Measurements from ENCODE around the gene METTL16.
A peak's percentile ranks its signal among the peaks of the same experiment; 100 is the strongest.

The METTL16 gene

GRCh38 chr17:2401426-2402221, 110.1 kb downstream of the METTL16 start:
- intact Hi-C loops (cut with DNase I) = loop anchor here (1.0 to 2.0 kb wide), 2 partner anchors 9 to 15 kb away; no protein-coding TSS in a partner anchor
- peak; percentile 99 to 100 (median 100) for DNase-seq

DNA sequence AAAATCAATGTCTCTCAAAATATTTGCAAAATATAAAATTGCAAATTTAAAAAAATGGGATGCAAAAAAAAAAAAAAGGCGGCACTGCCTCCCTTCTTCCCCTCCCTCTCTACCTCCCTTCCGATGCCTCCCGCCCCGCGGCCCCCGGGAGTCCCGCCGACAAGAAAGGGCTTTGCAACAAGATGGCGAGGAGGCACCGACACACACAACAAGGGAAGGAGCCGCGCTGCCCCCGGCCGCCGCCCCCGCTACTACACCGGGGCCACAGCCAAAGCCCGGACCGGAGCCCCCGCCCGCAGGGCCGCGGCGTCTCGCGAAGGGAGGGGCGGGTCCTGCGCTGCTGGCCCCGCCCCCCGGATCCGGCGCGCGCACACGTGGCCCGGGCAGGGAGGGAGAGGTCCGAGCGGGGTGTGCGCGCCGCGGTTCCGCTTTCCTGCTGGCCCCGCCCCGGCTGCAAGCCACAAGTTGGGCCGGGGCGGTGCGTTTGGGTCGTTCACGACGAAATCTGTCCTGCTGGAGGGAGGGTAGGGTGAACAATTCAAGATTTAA, 110.7 kb downstream of the METTL16 start, which contains the start of gene MNT:
MNT (minus strand) TSS at position 184 of the 549 bp plus-strand sequence. CDS start 348 bp downstream, outside the sequence.
- intact Hi-C loops (cut with DNase I) = loop anchor here (1.0 to 2.0 kb wide), 2 partner anchors 9 to 16 kb away; no protein-coding TSS in a partner anchor
- peak; percentile 85 to 98 (median 95) for DNase-seq

- intact Hi-C loops (cut with DNase I) = loop anchor here (2.0 kb wide), 1 partner anchor 16 kb away; no protein-coding TSS in a partner anchor
- peak in 33 of 42 donors; percentile 24 to 76 (median 54) for DNase-seq
Measured at GRCh38 chr17:2400474-2400866, 111.2 kb downstream of the METTL16 start.

DNA sequence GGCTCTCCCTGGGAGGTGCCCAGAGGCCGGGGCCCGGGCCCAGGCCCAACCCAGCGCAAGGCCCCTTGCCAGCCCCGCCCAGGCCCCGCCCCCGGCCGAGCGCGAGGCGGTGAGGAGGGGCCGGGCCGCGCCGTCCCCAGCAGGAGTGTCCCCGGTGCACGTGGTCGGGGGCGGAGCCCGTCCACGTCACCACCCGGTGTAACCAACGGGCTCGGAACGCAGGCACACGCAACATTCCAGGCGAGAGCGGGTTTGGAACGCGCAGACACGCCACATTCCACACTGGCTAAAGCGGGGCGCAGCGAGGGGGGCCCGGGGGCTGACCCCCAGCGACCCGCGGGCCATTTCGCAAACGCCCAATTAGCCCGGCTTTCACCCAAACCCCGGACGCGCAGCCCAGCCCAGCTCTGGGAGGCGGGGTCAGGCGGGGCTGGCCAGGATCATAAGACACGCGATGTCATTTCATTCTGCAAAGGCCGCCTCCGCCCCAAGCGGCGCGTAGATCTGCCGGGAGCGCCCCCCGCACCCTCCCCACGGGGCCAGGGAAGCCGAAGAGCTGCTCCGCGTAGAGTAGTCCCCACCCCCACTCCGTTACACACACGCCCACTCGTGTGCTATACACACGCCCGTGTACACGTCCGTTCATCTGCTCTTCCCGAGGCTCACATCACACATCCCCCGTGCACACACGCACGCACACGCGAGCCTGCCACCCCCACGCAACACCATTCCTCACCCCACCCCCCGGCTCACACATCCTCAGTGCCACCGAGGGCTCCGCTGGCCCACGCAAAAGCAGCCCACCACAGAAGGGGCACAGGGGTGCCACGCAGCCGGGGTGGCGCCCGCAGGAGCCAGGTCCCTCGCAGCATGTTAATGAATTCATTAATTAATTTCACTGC, 111.9 kb downstream of the METTL16 start:
- peak; percentile 86 to 98 (median 96) for DNase-seq
- intact Hi-C loops (cut with DNase I) = loop anchor here (2.0 kb wide), 1 partner anchor 17 kb away; no protein-coding TSS in a partner anchor

- DNase-seq = peak in 36 of 42 donors; percentile 28 to 81 (median 56)
- intact Hi-C loops (cut with DNase I) = no loop called here
Measured at GRCh38 chr17:2398655-2399571, 112.8 kb downstream of the METTL16 start.

- no peak for DNase-seq
- intact Hi-C loops (cut with DNase I) = no loop called here
Measured at GRCh38 chr17:2398182-2398581, 113.5 kb downstream of the METTL16 start.

- intact Hi-C loops (cut with DNase I) = no loop called here
- no peak for DNase-seq
Measured at GRCh38 chr17:2397247-2398171, 114.2 kb downstream of the METTL16 start.

DNA sequence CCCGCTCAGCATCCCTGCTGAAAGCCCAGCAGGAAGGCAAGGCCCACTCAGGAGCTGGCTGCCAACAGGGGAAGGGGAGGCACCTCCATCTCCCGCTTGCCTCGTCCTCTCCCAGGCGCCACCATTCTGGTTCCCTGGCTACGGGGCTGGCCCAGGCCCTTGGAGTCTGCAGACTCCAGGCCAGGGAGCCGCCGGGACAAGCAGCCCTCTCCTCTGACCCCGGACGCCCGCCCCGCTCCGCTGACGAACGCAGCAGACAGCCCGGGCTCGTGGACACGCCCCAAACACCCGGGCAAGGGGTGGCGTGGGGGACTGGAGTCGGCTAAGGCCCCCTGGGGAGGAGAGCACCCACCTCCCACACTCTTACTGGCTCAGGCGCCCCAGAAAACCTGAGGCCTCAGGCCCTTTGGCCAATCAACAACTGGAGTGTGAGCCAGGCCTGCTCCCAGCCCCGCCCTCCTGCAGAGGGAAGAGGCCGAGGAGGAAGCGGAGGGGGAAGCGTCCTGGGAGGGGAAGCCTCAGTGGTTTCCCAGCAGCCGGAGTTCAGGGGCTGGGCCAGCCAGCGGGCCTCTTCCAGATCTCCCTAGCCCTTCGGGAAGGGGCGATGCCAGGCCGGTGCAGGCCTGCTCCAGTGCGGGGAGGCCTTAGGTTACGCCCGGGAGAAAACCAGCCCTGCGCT, 115.0 kb downstream of the METTL16 start:
- DNase-seq = peak; percentile 45 to 89 (median 74)
- intact Hi-C loops (cut with DNase I) = no loop called here

- intact Hi-C loops (cut with DNase I) = no loop called here
- DNase-seq = no peak
Measured at GRCh38 chr17:2396192-2396567, 115.5 kb downstream of the METTL16 start.

DNA sequence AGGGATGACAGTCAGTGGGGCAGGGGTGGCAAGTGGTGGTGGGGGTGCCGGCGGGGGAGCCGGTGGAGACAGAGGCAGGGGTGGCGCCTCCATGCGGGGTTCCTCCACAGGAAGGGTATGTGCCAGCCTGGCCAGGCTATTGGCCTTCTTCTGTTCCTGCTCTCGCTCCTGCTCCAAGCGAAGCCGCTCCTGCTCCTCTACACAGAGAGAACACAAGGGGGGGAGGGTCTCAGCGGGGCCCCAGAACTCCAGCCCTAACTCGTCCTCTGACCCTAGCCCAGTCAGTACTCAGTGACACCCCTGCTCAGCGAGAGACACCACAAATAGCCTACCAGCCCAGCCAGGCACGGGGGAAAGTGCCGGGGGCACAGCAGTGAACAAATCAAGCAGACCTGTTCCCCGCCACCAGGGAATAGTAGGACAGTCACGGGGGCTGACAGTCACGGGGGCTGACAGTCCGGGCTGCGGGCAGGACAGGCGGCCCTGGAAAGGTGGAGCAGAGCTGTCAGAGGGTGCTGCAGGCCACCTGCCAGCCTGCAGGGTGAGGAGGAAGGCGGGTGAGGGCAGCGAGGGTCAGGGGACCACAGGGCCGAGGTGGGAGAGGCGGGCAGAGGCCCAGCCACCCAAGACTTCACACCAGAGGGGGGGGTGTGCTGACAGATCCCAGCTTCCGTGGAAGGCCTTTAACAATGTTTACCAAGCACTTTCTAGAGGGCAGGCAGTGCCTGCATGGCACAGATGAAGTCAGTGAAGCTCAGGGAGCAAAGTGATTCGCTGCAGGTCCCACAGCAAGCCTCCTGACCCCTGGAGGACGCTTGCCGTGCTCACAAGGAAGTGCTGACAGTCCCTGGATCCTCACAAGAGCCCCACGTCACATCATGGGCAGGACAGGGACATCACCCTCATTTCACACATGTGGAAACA, 116.2 kb downstream of the METTL16 start:
- intact Hi-C loops (cut with DNase I) = no loop called here
- DNase-seq = no peak

DNA sequence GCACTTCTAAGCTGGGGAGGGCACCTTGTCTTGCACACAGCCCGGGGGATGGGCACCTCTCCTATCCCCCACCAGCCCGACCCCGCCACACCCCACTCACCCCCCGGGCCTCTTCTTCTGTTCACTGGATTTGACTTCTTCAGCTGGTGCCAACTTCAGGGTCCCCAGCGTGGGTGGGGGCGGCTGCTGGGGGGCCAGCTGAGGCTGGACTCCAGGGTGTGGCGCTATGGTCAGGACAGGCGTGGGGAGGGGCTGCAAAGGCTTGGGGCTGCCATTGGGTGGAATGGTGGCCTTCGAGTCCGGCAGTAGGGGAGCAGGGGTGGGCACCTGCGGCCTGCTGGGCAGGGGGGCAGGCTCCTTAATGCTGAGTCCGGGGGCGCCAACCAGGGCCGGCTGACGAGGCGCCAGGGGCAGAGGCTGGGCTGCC, 116.9 kb downstream of the METTL16 start:
- intact Hi-C loops (cut with DNase I) = loop anchor here (5.0 kb wide), 1 partner anchor 198 kb away; the partner anchor contains the start of gene PAFAH1B1
- no peak for DNase-seq

GRCh38 chr17:2393954-2394749, 117.5 kb downstream of the METTL16 start:
- DNase-seq = no peak
- intact Hi-C loops (cut with DNase I) = loop anchor here (5.0 kb wide), 1 partner anchor 198 kb away; the partner anchor contains the start of gene PAFAH1B1

GRCh38 chr17:2393174-2393953, 118.3 kb downstream of the METTL16 start:
- intact Hi-C loops (cut with DNase I) = loop anchor here (5.0 kb wide), 1 partner anchor 199 kb away; the partner anchor contains the start of gene PAFAH1B1

More at GRCh38 chr17:2393174-2393953, 118.3 kb downstream of the METTL16 start:
- peak; percentile 61 to 96 (median 90) for DNase-seq
